ENCODE data around the gene CHAC1.

Gene CHAC1

GRCh38 chr15:40957041-40957555, 3.8 kb downstream of the CHAC1 start:
- DNase-seq (ENCODE audit: low read depth): no peak
- no peak for TF ChIP-seq CTCF (conservative IDR thresholded peaks at IDR 0.05; ENCODE audit: control insufficient read depth, insufficient read depth, low read depth, low read length)
- H3K4me3 ChIP-seq (ENCODE audit: control insufficient read depth, low read depth, low read length): no peak overlapping the region

GRCh38 chr15:40957581-40958051, 4.3 kb downstream of the CHAC1 start:
- H3K4me3 ChIP-seq (ENCODE audit: control insufficient read depth, low read depth, low read length): no peak overlapping the region
- no peak for TF ChIP-seq CTCF (conservative IDR thresholded peaks at IDR 0.05; ENCODE audit: control insufficient read depth, insufficient read depth, low read depth, low read length)
- DNase-seq (ENCODE audit: low read depth): no peak

GRCh38 chr15:40958146-40958545, 4.9 kb downstream of the CHAC1 start:
- no peak overlapping the region for H3K4me3 ChIP-seq (ENCODE audit: control insufficient read depth, low read depth, low read length)
- no peak for DNase-seq (ENCODE audit: low read depth)
- no peak for TF ChIP-seq CTCF (conservative IDR thresholded peaks at IDR 0.05; ENCODE audit: control insufficient read depth, insufficient read depth, low read depth, low read length)

GRCh38 chr15:40958723-40959122, 5.5 kb downstream of the CHAC1 start:
- TF ChIP-seq CTCF (conservative IDR thresholded peaks at IDR 0.05; ENCODE audit: control insufficient read depth, insufficient read depth, low read depth, low read length): no peak
- DNase-seq (ENCODE audit: low read depth): no peak
- H3K4me3 ChIP-seq (ENCODE audit: control insufficient read depth, low read depth, low read length): no peak overlapping the region

GRCh38 chr15:40959331-40960141, 6.3 kb downstream of the CHAC1 start:
- H3K4me3 ChIP-seq (ENCODE audit: control insufficient read depth, low read depth, low read length): no peak overlapping the region
- TF ChIP-seq CTCF (conservative IDR thresholded peaks at IDR 0.05; ENCODE audit: control insufficient read depth, insufficient read depth, low read depth, low read length): no peak
- DNase-seq (ENCODE audit: low read depth): no peak

GRCh38 chr15:40960151-40960885, 7.0 kb downstream of the CHAC1 start:
- TF ChIP-seq CTCF (conservative IDR thresholded peaks at IDR 0.05; ENCODE audit: control insufficient read depth, insufficient read depth, low read depth, low read length): no peak
- H3K4me3 ChIP-seq (ENCODE audit: control insufficient read depth, low read depth, low read length): no peak overlapping the region
- DNase-seq (ENCODE audit: low read depth): no peak
